Measurements from ENCODE around the gene TERT. TPM values are rescaled to one million over a fixed set of nuclear protein-coding genes. Genes with fewer than 3 reads are reported as not detected.

Gene TERT
- polyA plus RNA-seq, 2 of the 4 experiments (the other 2 are of a cell fraction) = 1.1 to 4.0 TPM

DNA sequence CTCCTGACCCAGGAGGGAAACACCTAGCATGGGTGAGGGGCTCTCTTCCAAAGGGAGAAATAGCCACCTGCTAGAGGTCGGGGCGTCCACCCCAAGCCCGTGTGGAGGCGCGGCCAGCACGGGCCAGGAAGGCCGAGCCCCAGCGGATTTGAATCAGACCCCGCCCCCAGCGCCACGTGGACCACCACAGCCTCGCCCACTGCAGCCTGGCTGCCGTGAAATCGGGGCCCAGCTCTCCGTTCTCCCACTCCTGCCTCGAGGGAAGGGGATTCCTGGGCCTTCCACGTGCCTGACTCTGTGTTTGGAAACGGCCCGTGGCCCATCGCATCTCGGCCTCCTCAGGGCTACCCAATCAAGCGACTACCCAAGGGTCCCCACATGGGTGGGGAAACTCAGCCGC, 38.1 kb downstream of the TERT start (continued):
- TF ChIP-seq NR3C1 (IDR thresholded peaks at IDR 0.05) (no peak), CBX2 (IDR thresholded peaks at IDR 0.05; ENCODE audit: borderline replicate concordance, low read depth) (no peak), MYC (IDR thresholded peaks at IDR 0.05; ENCODE audit: borderline replicate concordance, low read length) (no peak), CEBPB (IDR thresholded peaks at IDR 0.05) (no peak), CBX8 (IDR thresholded peaks at IDR 0.05) (no peak), PHF8 (IDR thresholded peaks at IDR 0.05; ENCODE audit: borderline replicate concordance, low read depth) (no peak), SMC3 (IDR thresholded peaks at IDR 0.05) (no peak), EHF (CRISPR knock-in tag; IDR thresholded peaks at IDR 0.05) (no peak), GATA3 (IDR thresholded peaks at IDR 0.05; ENCODE audit: borderline replicate concordance) (no peak), EHMT2 (IDR thresholded peaks at IDR 0.05; ENCODE audit: low read depth) (no peak)
- TF ChIP-seq, protein P1, sequence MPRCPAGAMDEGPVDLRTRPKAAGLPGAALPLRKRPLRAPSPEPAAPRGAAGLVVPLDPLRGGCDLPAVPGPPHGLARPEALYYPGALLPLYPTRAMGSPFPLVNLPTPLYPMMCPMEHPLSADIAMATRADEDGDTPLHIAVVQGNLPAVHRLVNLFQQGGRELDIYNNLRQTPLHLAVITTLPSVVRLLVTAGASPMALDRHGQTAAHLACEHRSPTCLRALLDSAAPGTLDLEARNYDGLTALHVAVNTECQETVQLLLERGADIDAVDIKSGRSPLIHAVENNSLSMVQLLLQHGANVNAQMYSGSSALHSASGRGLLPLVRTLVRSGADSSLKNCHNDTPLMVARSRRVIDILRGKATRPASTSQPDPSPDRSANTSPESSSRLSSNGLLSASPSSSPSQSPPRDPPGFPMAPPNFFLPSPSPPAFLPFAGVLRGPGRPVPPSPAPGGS (IDR thresholded peaks at IDR 0.05) = no peak
- TF ChIP-seq, protein P2, sequence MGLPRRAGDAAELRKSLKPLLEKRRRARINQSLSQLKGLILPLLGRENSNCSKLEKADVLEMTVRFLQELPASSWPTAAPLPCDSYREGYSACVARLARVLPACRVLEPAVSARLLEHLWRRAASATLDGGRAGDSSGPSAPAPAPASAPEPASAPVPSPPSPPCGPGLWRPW (IDR thresholded peaks at IDR 0.05) = no peak

DNA sequence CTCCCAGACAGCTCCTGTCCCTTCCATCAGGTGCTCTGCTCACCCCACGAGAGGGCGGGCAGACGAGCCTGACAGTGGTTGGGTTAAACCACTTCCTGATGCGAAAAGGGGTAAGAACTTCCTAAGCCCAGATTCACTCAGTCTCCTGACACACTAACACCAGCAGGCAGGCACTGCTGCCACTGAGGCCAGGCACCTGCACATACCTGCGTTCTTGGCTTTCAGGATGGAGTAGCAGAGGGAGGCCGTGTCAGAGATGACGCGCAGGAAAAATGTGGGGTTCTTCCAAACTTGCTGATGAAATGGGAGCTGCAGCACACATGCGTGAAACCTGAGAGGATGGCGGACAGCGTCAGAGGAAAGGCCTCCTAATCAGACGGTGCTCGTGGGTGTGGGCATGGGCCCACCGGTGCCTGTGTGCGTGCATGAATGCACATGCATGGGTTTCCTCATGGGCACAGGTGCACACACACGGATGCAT, 39.7 kb downstream of the TERT start:
- CTCF ChIA-PET = interaction anchor here (0.7 to 1.8 kb wide), 3 partner anchors 60 to 125 kb away, joined by 3 to 4 read pairs (median 3); no protein-coding TSS in a partner anchor
- H3K4me1 ChIP-seq = no peaks in the 10 kb centered on the region
- no peak for FAIRE-seq
- DNase-seq (ENCODE audit: low read depth in 1 of 2, low spot score in 1 of 2) = no peak
- TF ChIP-seq JUN (IDR thresholded peaks at IDR 0.05) = no peak
- TF ChIP-seq BHLHE40 (IDR thresholded peaks at IDR 0.05; ENCODE audit: low read depth, low read length) = no peak
- TF ChIP-seq NR3C1 (IDR thresholded peaks at IDR 0.05) = no peak
- no peak for TF ChIP-seq HDAC2 (IDR thresholded peaks at IDR 0.05)
- TF ChIP-seq RAD21 (conservative IDR thresholded peaks at IDR 0.05 in 1 of 2, IDR thresholded peaks at IDR 0.05 in 1 of 2) = no peak
- TF ChIP-seq HOXB5 (CRISPR knock-in tag; IDR thresholded peaks at IDR 0.05) = no peak
- no peak overlapping the region for H3K4me3 ChIP-seq
- POLR2A ChIA-PET = no interaction called here
- 88% methylated on average over 16 of the region's 16 CpGs for WGBS (ENCODE audit: missing lambda C conversion rate)
- no peak overlapping the region for H3K4me2 ChIP-seq
- no peak; a peak in 1 of 6 replicates for ATAC-seq
- no peaks in the 10 kb centered on the region for H3K9me3 ChIP-seq
- no peak overlapping the region for H3K27ac ChIP-seq

DNA sequence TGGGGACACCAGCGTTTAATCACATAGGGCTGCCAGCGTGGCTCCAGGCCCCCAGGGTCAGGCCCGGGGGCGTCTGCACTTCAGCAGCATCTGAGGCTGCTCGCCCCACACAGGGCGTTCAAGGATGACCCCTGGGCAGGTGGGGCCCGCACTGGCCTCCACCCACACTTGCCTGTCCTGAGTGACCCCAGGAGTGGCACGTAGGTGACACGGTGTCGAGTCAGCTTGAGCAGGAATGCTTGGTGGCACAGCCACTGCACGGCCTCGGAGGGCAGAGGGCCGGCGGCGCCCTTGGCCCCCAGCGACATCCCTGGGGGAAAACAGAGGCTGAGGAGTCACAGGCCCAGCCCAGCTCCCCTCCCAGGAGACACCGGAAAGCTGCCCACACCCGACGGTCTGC, 40.7 kb downstream of the TERT start:
- ChIA-PET CTCF (interaction anchor here (0.7 to 1.8 kb wide), 2 partner anchors 59 to 126 kb away, joined by 3 to 4 read pairs; no protein-coding TSS in a partner anchor), POLR2A (no interaction called here)
- Histone ChIP-seq H3K4me1 (no peaks in the 10 kb centered on the region), H3K4me2 (no peak overlapping the region), H3K4me3 (no peak overlapping the region), H3K27ac (no peak overlapping the region), H3K9me3 (no peaks in the 10 kb centered on the region)
- WGBS (ENCODE audit: missing lambda C conversion rate) = 84% methylated on average over 17 of the region's 19 CpGs
- FAIRE-seq (no peak), ATAC-seq (no peak), DNase-seq (ENCODE audit: low read depth in 1 of 2, low spot score in 1 of 2) (no peak)
- no peak for TF ChIP-seq FOSL2 (IDR thresholded peaks at IDR 0.05)
- no peak for TF ChIP-seq FOSL2 (CRISPR knock-in tag; IDR thresholded peaks at IDR 0.05)
- TF ChIP-seq, protein P3, sequence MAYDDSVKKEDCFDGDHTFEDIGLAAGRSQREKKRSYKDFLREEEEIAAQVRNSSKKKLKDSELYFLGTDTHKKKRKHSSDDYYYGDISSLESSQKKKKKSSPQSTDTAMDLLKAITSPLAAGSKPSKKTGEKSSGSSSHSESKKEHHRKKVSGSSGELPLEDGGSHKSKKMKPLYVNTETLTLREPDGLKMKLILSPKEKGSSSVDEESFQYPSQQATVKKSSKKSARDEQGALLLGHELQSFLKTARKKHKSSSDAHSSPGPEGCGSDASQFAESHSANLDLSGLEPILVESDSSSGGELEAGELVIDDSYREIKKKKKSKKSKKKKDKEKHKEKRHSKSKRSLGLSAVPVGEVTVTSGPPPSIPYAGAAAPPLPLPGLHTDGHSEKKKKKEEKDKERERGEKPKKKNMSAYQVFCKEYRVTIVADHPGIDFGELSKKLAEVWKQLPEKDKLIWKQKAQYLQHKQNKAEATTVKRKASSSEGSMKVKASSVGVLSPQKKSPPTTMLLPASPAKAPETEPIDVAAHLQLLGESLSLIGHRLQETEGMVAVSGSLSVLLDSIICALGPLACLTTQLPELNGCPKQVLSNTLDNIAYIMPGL (CRISPR knock-in tag; IDR thresholded peaks at IDR 0.05; ENCODE audit: borderline replicate concordance) = no peak
- no peak for TF ChIP-seq RAD21 (conservative IDR thresholded peaks at IDR 0.05 in 1 of 2, IDR thresholded peaks at IDR 0.05 in 1 of 2)
- TF ChIP-seq POLR2AphosphoS2 (conservative IDR thresholded peaks at IDR 0.05; ENCODE audit: low read length) = no peak
- no peak for TF ChIP-seq TFCP2L1 (CRISPR knock-in tag; IDR thresholded peaks at IDR 0.05)
- no peak for TF ChIP-seq ZC3H11A (IDR thresholded peaks at IDR 0.05)
- no peak for TF ChIP-seq SMC3 (IDR thresholded peaks at IDR 0.05)
- TF ChIP-seq FOSB (CRISPR knock-in tag; IDR thresholded peaks at IDR 0.05) = no peak
- TF ChIP-seq ESRRA (IDR thresholded peaks at IDR 0.05; ENCODE audit: borderline replicate concordance, low read length) = no peak
- no peak for TF ChIP-seq RNF2 (IDR thresholded peaks at IDR 0.05; ENCODE audit: borderline replicate concordance, low read depth)
- no peak for TF ChIP-seq MYC (IDR thresholded peaks at IDR 0.05; ENCODE audit: borderline replicate concordance, low read length)
- TF ChIP-seq EHMT2 (IDR thresholded peaks at IDR 0.05; ENCODE audit: low read depth) = no peak
- no peak for TF ChIP-seq MAZ (IDR thresholded peaks at IDR 0.05; ENCODE audit: borderline replicate concordance, low read depth, low read length)
